HG02623 (cell line): ENCODE measurements around the gene CIB4.

Source experiments
- ATAC-seq: cut with Tn5 transposase; IDR thresholded peaks from one replicate; pipeline ENCODE4 v1.9.1; 2021; ENCODE audit warnings: moderate library complexity; ENCODE audit not compliant: unreplicated experiment

CIB4 gene

GRCh38 chr2:26584656-26585055 is 56.5 kb downstream of the CIB4 start:
- ATAC-seq = no peak

GRCh38 chr2:26584191-26584590 is 57.0 kb downstream of the CIB4 start:
- ATAC-seq = no peak

GRCh38 chr2:26583381-26583911 is 57.7 kb downstream of the CIB4 start:
- no peak for ATAC-seq

GRCh38 chr2:26582890-26583289 is 58.3 kb downstream of the CIB4 start:
- no peak for ATAC-seq

GRCh38 chr2:26581991-26582842 is 58.9 kb downstream of the CIB4 start:
- no peak for ATAC-seq

GRCh38 chr2:26581266-26581990 is 59.7 kb downstream of the CIB4 start:
- no peak for ATAC-seq

- ATAC-seq = no peak
Observed at GRCh38 chr2:26580751-26581150, 60.4 kb downstream of the CIB4 start.

GRCh38 chr2:26580151-26580550 is 61.0 kb downstream of the CIB4 start:
- ATAC-seq = no peak

- ATAC-seq = no peak
Observed at GRCh38 chr2:26579723-26580040, 61.5 kb downstream of the CIB4 start.

- ATAC-seq = no peak
Observed at GRCh38 chr2:26579025-26579722, 62.0 kb downstream of the CIB4 start.

GRCh38 chr2:26578581-26578980 is 62.6 kb downstream of the CIB4 start:
- no peak for ATAC-seq

- ATAC-seq = no peak
Observed at GRCh38 chr2:26578113-26578458, 63.1 kb downstream of the CIB4 start.

GRCh38 chr2:26577442-26578112 is 63.6 kb downstream of the CIB4 start:
- ATAC-seq = no peak

GRCh38 chr2:26576565-26577441 is 64.4 kb downstream of the CIB4 start:
- no peak for ATAC-seq

- ATAC-seq = no peak
Observed at GRCh38 chr2:26575836-26576564, 65.2 kb downstream of the CIB4 start.

- no peak for ATAC-seq
Observed at GRCh38 chr2:26574900-26575560, 66.1 kb downstream of the CIB4 start.

- ATAC-seq = no peak
Observed at GRCh38 chr2:26574066-26574899, 66.9 kb downstream of the CIB4 start.
